ENCODE data around the gene CHURC1.
A peak's percentile ranks its signal among the peaks of the same experiment; 100 is the strongest.

The CHURC1 gene

GRCh38 chr14:64914237-64915028 lies at the start of gene CHURC1:
Gene CHURC1, plus strand, starts transcription at chr14:64914455. Its CDS starts 41 bp downstream, at chr14:64914496.
- peak; percentile 94 for DNase-seq

GRCh38 chr14:64865109-64865508 lies 49.1 kb upstream of the CHURC1 start:
- no peak for DNase-seq

- DNase-seq, result no peak
Measured at GRCh38 chr14:64865992-64866391, 48.3 kb upstream of the CHURC1 start.

- DNase-seq, result no peak
Measured at GRCh38 chr14:64867182-64867581, 47.1 kb upstream of the CHURC1 start.

- DNase-seq, result no peak
Measured at GRCh38 chr14:64868379-64868778, 45.9 kb upstream of the CHURC1 start.

- no peak for DNase-seq
Measured at GRCh38 chr14:64868841-64869240, 45.4 kb upstream of the CHURC1 start.

GRCh38 chr14:64870160-64870559 lies 44.1 kb upstream of the CHURC1 start:
- no peak for DNase-seq

- DNase-seq, result no peak
Measured at GRCh38 chr14:64871344-64871743, 42.9 kb upstream of the CHURC1 start.

GRCh38 chr14:64873506-64874219 lies 40.6 kb upstream of the CHURC1 start:
- no peak for DNase-seq

GRCh38 chr14:64875350-64875749 lies 38.9 kb upstream of the CHURC1 start:
- no peak for DNase-seq

GRCh38 chr14:64877846-64878245 lies 36.4 kb upstream of the CHURC1 start:
- no peak for DNase-seq

GRCh38 chr14:64878837-64879634 lies 35.2 kb upstream of the CHURC1 start:
- DNase-seq, result no peak

GRCh38 chr14:64879635-64880220 lies 34.5 kb upstream of the CHURC1 start, which contains the start of gene SPTB:
Gene SPTB, minus strand, starts transcription at chr14:64879907. Its CDS starts 56,813 bp downstream, at chr14:64823094.
- DNase-seq, result peak; percentile 78

GRCh38 chr14:64880221-64881121 lies 33.8 kb upstream of the CHURC1 start:
- DNase-seq, result peak; percentile 65

GRCh38 chr14:64885559-64885958 lies 28.7 kb upstream of the CHURC1 start:
- no peak for DNase-seq

GRCh38 chr14:64889352-64889751 lies 24.9 kb upstream of the CHURC1 start:
- no peak for DNase-seq

- DNase-seq, result no peak
Measured at GRCh38 chr14:64891173-64891838, 22.9 kb upstream of the CHURC1 start.

- peak; percentile 7 for DNase-seq
Measured at GRCh38 chr14:64891839-64892375, 22.3 kb upstream of the CHURC1 start.

- no peak for DNase-seq
Measured at GRCh38 chr14:64899958-64900357, 14.3 kb upstream of the CHURC1 start.

- DNase-seq, result no peak
Measured at GRCh38 chr14:64906022-64906421, 8.2 kb upstream of the CHURC1 start.

Data from NCI-H510A (cell line).